ENCODE data around the gene ASCL5. TPM values are rescaled to one million over a fixed set of nuclear protein-coding genes. Genes with fewer than 3 reads are reported as not detected.

Gene ASCL5
- total RNA-seq, 1 donor from 2014 or later, result not detected

Other genes with a start within 250 kb of the ASCL5 start
- gene INAVA, start 232.3 kb downstream of the ASCL5 start, total RNA-seq, result 2.3 and 2.8 TPM in 2 replicates
- 3.1 and 3.8 TPM in 2 replicates for gene KIF21B, start 103.5 kb downstream of the ASCL5 start, total RNA-seq
- not detected in 2 replicates for gene CACNA1S, start 14.8 kb downstream of the ASCL5 start, total RNA-seq
- gene TMEM9, start 27.3 kb upstream of the ASCL5 start, total RNA-seq, result 66.0 and 80.0 TPM in 2 replicates
- gene IGFN1, start 63.6 kb upstream of the ASCL5 start, total RNA-seq, result 0.10 TPM in 1 of 2 replicates, not detected in the other
- 0.15 and 0.47 TPM in 2 replicates for gene PKP1, start 156.3 kb upstream of the ASCL5 start, total RNA-seq